Retinal pigment epithelial cell (primary cell): ENCODE data around the gene SLC4A7.
"Not testable (repeated sequence)": the region's sequence is repeated elsewhere in the genome, so short reads cannot be mapped to it uniquely, and the experiment has no call there.

ENCODE experiments used
- DNase-seq: peaks from one replicate; pipeline ENCODE4 v3.0.0-alpha.2; 2010; ENCODE audit warnings: low read depth
- H3K4me3 ChIP-seq: 2 replicates; pipeline ENCODE4 v1.5.1; 2011; ENCODE audit warnings: mild to moderate bottlenecking, low read length, control low read depth, moderate library complexity
- TF ChIP-seq, protein P1 (sequence below): conservative IDR thresholded peaks from 2 replicates; pipeline ENCODE4 v1.5.1; 2011; ENCODE audit warnings: low read depth, low read length, control low read depth, inconsistent platforms

The SLC4A7 gene

DNA sequence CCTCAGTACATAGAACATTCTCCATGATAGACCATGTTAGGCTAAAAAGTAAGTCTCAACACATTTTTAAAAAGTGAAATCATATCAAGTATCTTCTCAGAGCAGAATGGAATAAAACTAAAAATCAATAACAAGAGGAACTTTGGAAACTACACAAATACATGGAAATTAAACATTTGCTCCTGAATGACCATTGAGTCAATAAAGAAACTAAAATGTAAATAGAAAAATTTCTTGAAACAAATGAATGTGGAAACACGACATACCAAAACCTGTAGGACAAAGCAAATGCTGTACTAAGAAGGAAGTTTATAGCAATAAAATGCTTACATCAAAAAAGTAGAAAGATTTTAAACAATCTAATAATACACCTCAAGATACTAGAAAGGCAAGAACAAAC lies 148.6 kb downstream of the SLC4A7 start:
- TF ChIP-seq, protein P1, sequence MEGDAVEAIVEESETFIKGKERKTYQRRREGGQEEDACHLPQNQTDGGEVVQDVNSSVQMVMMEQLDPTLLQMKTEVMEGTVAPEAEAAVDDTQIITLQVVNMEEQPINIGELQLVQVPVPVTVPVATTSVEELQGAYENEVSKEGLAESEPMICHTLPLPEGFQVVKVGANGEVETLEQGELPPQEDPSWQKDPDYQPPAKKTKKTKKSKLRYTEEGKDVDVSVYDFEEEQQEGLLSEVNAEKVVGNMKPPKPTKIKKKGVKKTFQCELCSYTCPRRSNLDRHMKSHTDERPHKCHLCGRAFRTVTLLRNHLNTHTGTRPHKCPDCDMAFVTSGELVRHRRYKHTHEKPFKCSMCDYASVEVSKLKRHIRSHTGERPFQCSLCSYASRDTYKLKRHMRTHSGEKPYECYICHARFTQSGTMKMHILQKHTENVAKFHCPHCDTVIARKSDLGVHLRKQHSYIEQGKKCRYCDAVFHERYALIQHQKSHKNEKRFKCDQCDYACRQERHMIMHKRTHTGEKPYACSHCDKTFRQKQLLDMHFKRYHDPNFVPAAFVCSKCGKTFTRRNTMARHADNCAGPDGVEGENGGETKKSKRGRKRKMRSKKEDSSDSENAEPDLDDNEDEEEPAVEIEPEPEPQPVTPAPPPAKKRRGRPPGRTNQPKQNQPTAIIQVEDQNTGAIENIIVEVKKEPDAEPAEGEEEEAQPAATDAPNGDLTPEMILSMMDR, result no peak
- DNase-seq, result no peak
- no peak overlapping the region for H3K4me3 ChIP-seq

DNA sequence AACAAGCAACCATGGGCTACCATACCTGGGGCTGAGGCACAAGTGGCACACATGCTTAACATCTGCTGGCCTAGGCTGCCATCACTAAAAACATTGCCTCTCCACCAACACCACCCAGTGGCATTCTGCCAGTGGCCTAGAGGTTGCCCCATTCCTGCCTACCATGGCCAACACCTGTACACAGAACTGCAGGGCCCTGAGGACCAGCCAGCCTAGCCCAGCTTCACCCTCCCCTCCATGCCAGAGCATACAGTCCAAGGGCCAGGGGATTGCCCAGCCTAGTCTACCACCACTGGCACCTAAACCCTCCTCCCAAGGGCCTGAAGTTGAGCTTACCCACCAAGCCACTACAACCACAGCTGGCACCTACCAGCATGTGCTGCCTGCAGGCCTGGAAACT lies 150.3 kb downstream of the SLC4A7 start:
- no peak for DNase-seq
- TF ChIP-seq, protein P1, result no peak
- H3K4me3 ChIP-seq, result no peak overlapping the region

DNA sequence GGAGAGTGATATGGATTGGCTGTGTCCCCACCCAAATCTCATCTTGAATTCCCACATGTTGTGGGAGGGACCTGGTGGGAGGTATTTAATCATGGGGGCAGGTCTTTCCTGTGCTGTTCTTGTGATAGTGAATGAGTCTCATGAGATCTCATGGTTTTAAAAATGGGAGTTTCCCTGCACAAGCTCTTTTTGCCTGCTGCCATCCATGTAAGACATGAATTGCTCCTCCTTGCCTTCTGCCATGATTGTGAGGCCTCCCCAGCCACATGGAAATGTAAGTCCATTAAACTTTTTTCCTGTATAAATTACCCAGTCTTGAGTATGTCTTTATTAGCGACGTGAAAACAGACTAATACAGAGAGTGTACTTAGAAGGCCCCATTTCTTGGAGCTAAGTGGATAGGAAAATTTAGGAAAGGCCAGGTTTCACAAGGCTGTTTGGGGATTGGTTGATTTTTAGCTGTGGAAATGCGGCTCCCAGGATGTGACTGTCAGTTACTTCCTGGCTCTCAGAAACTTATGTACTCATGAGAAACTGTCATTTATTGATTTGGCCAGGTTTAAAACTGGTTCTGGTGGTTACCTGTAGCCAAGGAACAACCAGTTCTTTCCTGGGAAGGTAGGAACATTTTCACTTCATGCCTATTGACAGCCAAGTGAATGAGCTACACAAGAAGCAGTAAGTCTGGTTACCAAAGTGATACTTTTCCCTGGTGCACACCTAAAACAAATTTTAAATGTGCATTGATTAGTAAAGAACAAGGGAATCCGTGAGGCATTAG lies 155.0 kb downstream of the SLC4A7 start:
- not testable (repeated sequence) for DNase-seq, H3K4me3 ChIP-seq

DNA sequence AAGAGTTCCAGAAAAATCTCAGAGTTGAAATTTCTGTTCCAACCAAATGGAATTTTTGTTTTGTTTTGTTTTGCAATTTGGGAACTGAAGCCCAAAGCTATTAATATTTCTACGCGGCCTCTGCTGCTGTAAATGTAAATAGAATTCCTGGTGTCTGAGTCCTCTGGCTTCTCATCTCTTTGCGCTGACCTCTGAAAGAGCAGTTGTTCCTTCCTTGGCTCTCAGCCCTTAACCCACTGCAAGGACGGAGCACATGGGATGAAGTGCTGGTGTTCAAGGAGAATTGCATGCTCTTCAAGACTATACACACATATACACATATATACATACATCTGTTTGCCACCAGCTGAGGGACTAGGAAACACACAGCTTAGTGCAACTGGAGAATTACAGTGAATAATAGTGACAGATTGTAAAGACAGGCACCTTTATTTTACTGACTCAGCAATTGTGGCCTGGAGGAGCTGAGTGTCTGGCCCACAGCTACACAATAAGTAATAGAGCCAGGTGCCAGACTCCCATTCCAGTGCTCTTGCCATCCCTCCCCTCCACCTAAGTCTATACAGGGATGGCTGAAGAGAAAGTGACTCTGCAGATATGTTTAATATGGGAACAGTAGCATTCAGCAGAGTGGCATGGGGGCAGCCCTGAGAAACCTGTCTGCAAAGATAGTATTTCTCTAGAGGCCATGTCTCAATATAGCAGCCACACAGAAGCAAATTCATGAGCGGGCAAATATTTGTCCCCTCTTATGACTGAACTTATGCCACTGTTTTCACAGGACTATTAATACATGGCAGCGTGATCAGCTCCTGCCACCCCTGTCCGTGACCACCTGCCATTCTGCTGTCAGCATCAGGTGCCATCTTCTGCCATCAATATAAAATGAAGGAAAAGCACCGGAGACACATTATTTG lies 157.3 kb downstream of the SLC4A7 start:
- peak; percentile 36 for DNase-seq
- TF ChIP-seq, protein P1, result no peak
- H3K4me3 ChIP-seq, result no peak overlapping the region

DNA sequence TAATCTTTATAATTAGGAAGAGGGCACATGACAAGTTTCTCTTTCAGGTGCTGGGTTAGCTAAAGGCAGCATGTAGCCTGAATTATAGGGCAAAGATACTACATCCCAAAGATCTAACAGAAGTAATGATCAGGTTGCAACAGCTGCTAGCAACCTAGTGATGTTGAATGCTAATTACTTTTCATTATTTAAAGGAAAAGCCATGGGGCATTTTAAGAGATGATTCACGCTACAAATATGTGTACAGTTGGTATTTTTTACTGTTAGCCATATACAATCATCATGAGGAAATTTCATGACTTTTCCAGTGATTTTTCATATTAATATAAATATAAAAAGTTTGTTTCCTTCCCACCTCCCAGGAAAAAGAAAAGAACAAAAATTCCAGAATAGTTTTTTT lies 158.0 kb downstream of the SLC4A7 start:
- H3K4me3 ChIP-seq, result no peak overlapping the region
- TF ChIP-seq, protein P1, result no peak
- no peak for DNase-seq

DNA sequence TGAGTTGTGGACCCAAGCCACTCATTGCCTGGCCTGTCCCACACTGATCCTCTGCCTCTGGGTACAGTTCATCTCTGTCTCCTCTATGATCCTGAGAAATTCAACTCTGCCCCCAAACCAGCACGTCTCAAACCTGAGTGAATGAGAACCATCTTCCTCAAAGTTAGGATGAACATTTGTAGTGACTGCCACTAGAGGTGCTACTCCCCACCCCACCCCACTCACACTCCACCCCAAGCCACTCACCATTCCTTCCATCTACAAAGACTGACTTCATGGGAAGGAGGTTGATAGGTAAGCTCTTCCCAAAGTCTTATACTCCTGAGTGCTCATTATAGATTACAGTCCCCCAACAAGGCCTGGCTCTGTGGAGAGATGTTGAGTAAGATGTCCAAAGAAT lies 158.8 kb downstream of the SLC4A7 start:
- H3K4me3 ChIP-seq, result no peak overlapping the region
- TF ChIP-seq, protein P1, result no peak
- DNase-seq, result no peak

DNA sequence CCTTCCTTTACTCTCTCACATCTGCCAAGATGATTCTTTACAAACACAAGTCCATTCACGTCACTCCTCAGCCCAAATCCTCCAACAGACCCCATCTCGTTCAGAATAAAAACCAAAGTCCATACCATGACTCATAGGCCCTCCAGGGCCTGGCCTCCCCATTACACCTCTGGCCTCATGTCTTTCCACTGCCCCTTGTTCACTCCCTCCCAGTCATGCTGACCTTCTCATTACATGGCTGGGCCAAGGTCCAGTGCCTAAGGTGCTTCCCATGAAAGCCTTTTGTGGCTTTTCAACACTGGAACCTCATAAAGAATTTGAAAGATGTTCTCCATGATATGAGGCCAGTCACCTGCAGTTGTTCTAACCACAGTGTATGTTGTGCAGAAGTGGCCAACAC lies 159.5 kb downstream of the SLC4A7 start:
- DNase-seq, result no peak
- TF ChIP-seq, protein P1, result no peak

More for the DNA sequence above, 159.5 kb downstream of the SLC4A7 start:
- no peak overlapping the region for H3K4me3 ChIP-seq
